IMR-90 (cell line): ENCODE data around the gene SCAF4.

ENCODE experiments used
- BHLHE40 ChIP-seq: fragments of 150-350 bp; IDR thresholded peaks from 2 replicates; pipeline ENCODE4 v1.6.1; 2016; ENCODE audit warnings: mild to moderate bottlenecking, low read depth, low read length
- MAFK ChIP-seq: IDR thresholded peaks from 2 replicates; pipeline ENCODE4 v1.6.1; 2012; ENCODE audit warnings: low read depth, low read length, improper control_type of control experiment
- NFE2L2 ChIP-seq: fragments of 150-350 bp; IDR thresholded peaks from 2 replicates; pipeline ENCODE4 v1.6.1; 2016; ENCODE audit warnings: low read depth, mild to moderate bottlenecking, low read length
- POLR2A ChIP-seq: IDR thresholded peaks from 2 replicates; pipeline ENCODE4 v1.6.1; 2012; ENCODE audit warnings: mild to moderate bottlenecking, low read depth, low read length
- RAD21 ChIP-seq: IDR thresholded peaks from 2 replicates; pipeline ENCODE4 v1.6.1; 2012; ENCODE audit warnings: low read length, improper control_type of control experiment
- RFX5 ChIP-seq: IDR thresholded peaks from 2 replicates; pipeline ENCODE4 v1.8.0; 2012; ENCODE audit warnings: low read depth, mild to moderate bottlenecking, low read length, moderate library complexity
- SMC3 ChIP-seq: fragments of 150-350 bp; IDR thresholded peaks from 2 replicates; pipeline ENCODE4 v1.6.1; 2016; ENCODE audit warnings: low read depth, mild to moderate bottlenecking, antibody characterized with exemption, low read length, moderate library complexity
- TF ChIP-seq, protein P1 (sequence below): conservative IDR thresholded peaks from 2 replicates; pipeline ENCODE4 v1.5.1; 2012; ENCODE audit warnings: mild to moderate bottlenecking, low read depth, low read length, improper control_type of control experiment
- TF ChIP-seq, protein P2 (sequence below): fragments of 150-350 bp; IDR thresholded peaks from 2 replicates; pipeline ENCODE4 v1.6.1; 2016; ENCODE audit warnings: low read depth, mild to moderate bottlenecking, low read length, moderate library complexity, borderline replicate concordance
- TF ChIP-seq, protein P3 (sequence below): fragments of 150-350 bp; IDR thresholded peaks from 2 replicates; pipeline ENCODE4 v1.6.1; 2017; ENCODE audit warnings: mild to moderate bottlenecking, antibody characterized with exemption, low read length, low read depth

DNA sequence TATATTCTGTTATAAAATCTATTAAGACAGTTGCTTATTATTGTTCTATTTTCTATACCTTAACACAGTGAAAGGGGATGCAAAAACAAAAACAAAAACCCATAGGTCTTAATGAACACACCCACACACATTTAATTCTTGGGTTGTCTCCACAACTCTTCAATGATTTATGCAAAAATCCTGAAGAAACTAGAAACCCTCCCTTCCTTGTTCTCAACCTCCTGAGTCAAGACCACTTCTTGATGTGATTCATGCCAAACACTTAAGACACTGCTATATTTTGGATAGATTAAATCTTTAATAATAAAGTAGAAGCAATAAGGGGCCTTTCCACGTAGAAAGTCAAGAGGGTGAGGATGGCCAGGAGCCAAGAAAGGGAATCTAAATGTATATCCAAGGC, 23.4 kb downstream of the SCAF4 start:
- TF ChIP-seq POLR2A (no peak), SMC3 (no peak), RFX5 (no peak), NFE2L2 (no peak), MAFK (no peak), RAD21 (no peak), BHLHE40 (no peak)
- TF ChIP-seq, protein P1, sequence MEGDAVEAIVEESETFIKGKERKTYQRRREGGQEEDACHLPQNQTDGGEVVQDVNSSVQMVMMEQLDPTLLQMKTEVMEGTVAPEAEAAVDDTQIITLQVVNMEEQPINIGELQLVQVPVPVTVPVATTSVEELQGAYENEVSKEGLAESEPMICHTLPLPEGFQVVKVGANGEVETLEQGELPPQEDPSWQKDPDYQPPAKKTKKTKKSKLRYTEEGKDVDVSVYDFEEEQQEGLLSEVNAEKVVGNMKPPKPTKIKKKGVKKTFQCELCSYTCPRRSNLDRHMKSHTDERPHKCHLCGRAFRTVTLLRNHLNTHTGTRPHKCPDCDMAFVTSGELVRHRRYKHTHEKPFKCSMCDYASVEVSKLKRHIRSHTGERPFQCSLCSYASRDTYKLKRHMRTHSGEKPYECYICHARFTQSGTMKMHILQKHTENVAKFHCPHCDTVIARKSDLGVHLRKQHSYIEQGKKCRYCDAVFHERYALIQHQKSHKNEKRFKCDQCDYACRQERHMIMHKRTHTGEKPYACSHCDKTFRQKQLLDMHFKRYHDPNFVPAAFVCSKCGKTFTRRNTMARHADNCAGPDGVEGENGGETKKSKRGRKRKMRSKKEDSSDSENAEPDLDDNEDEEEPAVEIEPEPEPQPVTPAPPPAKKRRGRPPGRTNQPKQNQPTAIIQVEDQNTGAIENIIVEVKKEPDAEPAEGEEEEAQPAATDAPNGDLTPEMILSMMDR, result no peak
- TF ChIP-seq, protein P2, sequence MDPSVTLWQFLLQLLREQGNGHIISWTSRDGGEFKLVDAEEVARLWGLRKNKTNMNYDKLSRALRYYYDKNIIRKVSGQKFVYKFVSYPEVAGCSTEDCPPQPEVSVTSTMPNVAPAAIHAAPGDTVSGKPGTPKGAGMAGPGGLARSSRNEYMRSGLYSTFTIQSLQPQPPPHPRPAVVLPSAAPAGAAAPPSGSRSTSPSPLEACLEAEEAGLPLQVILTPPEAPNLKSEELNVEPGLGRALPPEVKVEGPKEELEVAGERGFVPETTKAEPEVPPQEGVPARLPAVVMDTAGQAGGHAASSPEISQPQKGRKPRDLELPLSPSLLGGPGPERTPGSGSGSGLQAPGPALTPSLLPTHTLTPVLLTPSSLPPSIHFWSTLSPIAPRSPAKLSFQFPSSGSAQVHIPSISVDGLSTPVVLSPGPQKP, result no peak
- TF ChIP-seq, protein P3, sequence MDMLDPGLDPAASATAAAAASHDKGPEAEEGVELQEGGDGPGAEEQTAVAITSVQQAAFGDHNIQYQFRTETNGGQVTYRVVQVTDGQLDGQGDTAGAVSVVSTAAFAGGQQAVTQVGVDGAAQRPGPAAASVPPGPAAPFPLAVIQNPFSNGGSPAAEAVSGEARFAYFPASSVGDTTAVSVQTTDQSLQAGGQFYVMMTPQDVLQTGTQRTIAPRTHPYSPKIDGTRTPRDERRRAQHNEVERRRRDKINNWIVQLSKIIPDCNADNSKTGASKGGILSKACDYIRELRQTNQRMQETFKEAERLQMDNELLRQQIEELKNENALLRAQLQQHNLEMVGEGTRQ, result no peak
